Fibroblast of skin of left quadriceps (primary cell): ENCODE results near the gene SMARCA4.
"Not testable (repeated sequence)": the region's sequence is repeated elsewhere in the genome, so short reads cannot be mapped to it uniquely, and the experiment has no call there.

ENCODE experiments used
- DNase-seq, 2 experiments: peaks; one replicate each; pipeline ENCODE4 v3.0.0-alpha.2; 2013; ENCODE audit warnings: low read depth in 2 of 2

Gene SMARCA4

GRCh38 chr19:10976131-10976892, 15.5 kb downstream of the SMARCA4 start:
- DNase-seq = no peak

- no peak for DNase-seq
Observed at GRCh38 chr19:10977742-10978092, 16.9 kb downstream of the SMARCA4 start.

GRCh38 chr19:10979951-10980381, 19.1 kb downstream of the SMARCA4 start:
- DNase-seq = no peak

- no peak for DNase-seq
Observed at GRCh38 chr19:10981252-10981895, 20.5 kb downstream of the SMARCA4 start.

GRCh38 chr19:10983026-10983425, 22.2 kb downstream of the SMARCA4 start:
- DNase-seq = no peak

GRCh38 chr19:10984166-10984735, 23.4 kb downstream of the SMARCA4 start:
- no peak for DNase-seq

- no peak for DNase-seq
Observed at GRCh38 chr19:10985502-10985901, 24.7 kb downstream of the SMARCA4 start.

GRCh38 chr19:10986301-10987127, 25.7 kb downstream of the SMARCA4 start:
- no peak for DNase-seq

- no peak for DNase-seq
Observed at GRCh38 chr19:10987571-10988297, 26.9 kb downstream of the SMARCA4 start.

GRCh38 chr19:10988380-10988779, 27.6 kb downstream of the SMARCA4 start:
- DNase-seq = no peak

GRCh38 chr19:10988921-10989320, 28.1 kb downstream of the SMARCA4 start:
- DNase-seq = no peak

- no peak for DNase-seq
Observed at GRCh38 chr19:10991076-10991475, 30.2 kb downstream of the SMARCA4 start.

GRCh38 chr19:10991521-10992081, 30.8 kb downstream of the SMARCA4 start:
- no peak for DNase-seq

GRCh38 chr19:10992174-10992573, 31.3 kb downstream of the SMARCA4 start:
- not testable (repeated sequence) for DNase-seq

GRCh38 chr19:10995926-10996600, 35.2 kb downstream of the SMARCA4 start:
- no peak for DNase-seq

- no peak for DNase-seq
Observed at GRCh38 chr19:10998045-10998533, 37.3 kb downstream of the SMARCA4 start.

- DNase-seq = no peak
Observed at GRCh38 chr19:10998666-10999065, 37.8 kb downstream of the SMARCA4 start.

GRCh38 chr19:11005521-11005920, 44.7 kb downstream of the SMARCA4 start:
- DNase-seq = no peak

- no peak for DNase-seq
Observed at GRCh38 chr19:11007385-11007784, 46.6 kb downstream of the SMARCA4 start.

GRCh38 chr19:11007962-11008532, 47.2 kb downstream of the SMARCA4 start:
- no peak for DNase-seq
